Heart left ventricle (tissue), 13 donors: ENCODE data around the gene ADGRL3.

ENCODE experiments used
- CTCF ChIP-seq, 12 donors: fragments of 200-600 bp; sonication (generic) in 4 of 12; IDR thresholded peaks; one replicate each; pipeline versions ENCODE4 v1.5.0 to v1.8.0; 2018 to 2022; ENCODE audit warnings: antibody characterized with exemption in 12 of 12, mild to moderate bottlenecking in 5 of 12
- POLR2A ChIP-seq, 2 donors: fragments of 450-650 bp; IDR thresholded peaks; one replicate each; pipeline ENCODE4 v1.6.1; 2017; ENCODE audit warnings: antibody characterized with exemption in 2 of 2, mild to moderate bottlenecking in 2 of 2, moderate library complexity in 2 of 2
- donor health status: ischemic (EF 13 %, LVEDD 7.1; RV severe dilation, severe dysfunction).
- donor health status: DM: no; HTN: yes; CAD: no.
- donor health status: DM: no; HTN: no; CAD: no.
- donor health status: ischemic (EF 25% LVEDD 6.9; RV normal size, moderate dysfunction).
- donor health status: ischemic (EF 25% LVEDD 5.7; RV mildly dilated, moderate dysfunction).
- donor health status: ischemic (EF 35%, LVEDD 5.7; RV mildly dilated, moderate dysfunction).
- donor health status: nonischemic (EF 11% LVEDD 7.7; RV severe dilation, severe dysfunction).
- donor health status: DM: yes; HTN: yes; CAD: no.
- donor health status: PGD.
- donor health status: ischemic (EF 29% LVEDD 5.4; RV normal size, mild dysfunction).
- donor health status: nonischemic (EF 23%, LVEDD 6.1; RV moderate dilation, normal function).

- TF ChIP-seq POLR2A (IDR thresholded peaks at IDR 0.05) (no peak), CTCF (IDR thresholded peaks at IDR 0.05) (no peak)
Observed at GRCh38 chr4:61175495-61175894, 24.6 kb upstream of the ADGRL3 start.
